CD4-positive, CD25-positive, alpha-beta regulatory T cell (primary cell): Measurements from ENCODE around the gene GDI2. TPM values are rescaled to one million over a fixed set of nuclear protein-coding genes. Genes with fewer than 3 reads are reported as not detected.
"Not testable (repeated sequence)": the region's sequence is repeated elsewhere in the genome, so short reads cannot be mapped to it uniquely, and the experiment has no call there.

Source experiments
- ATAC-seq, 2 donors: fragments of 150-1000 bp; cut with Tn5 transposase; one replicate each; pipeline ENCODE4 v1.10.0; 2021; ENCODE audit warnings: low read depth in 2 of 2, moderate number of reproducible peaks in 2 of 2, moderate library complexity in 1 of 2
- DNase-seq, 3 donors: peaks; one replicate each; pipeline versions ENCODE4 v3.0.0 to v3.0.0-alpha.2; 2012 to 2022; ENCODE audit warnings: mixed read lengths in 1 of 3
- H3K27ac ChIP-seq: one replicate; pipeline ENCODE4 v1.7.0; 2013; ENCODE audit warnings: mild to moderate bottlenecking, low read length; ENCODE audit not compliant: insufficient read depth, poor library complexity, severe bottlenecking
- H3K27me3 ChIP-seq: one replicate; pipeline ENCODE4 v1.7.0; 2013; ENCODE audit warnings: low read length; ENCODE audit not compliant: control insufficient read depth, insufficient read depth
- H3K36me3 ChIP-seq: one replicate; pipeline ENCODE4 v1.7.0; 2013; ENCODE audit warnings: mild to moderate bottlenecking, low read length, moderate library complexity; ENCODE audit not compliant: control insufficient read depth, insufficient read depth
- H3K4me1 ChIP-seq: 2 replicates; pipeline ENCODE4 v1.7.0; 2013; ENCODE audit warnings: mild to moderate bottlenecking, low read length; ENCODE audit not compliant: insufficient read depth, control insufficient read depth, poor library complexity, severe bottlenecking
- H3K4me3 ChIP-seq: one replicate; pipeline ENCODE4 v1.7.0; 2013; ENCODE audit warnings: low read depth, mild to moderate bottlenecking, low read length, moderate library complexity
- H3K9me3 ChIP-seq, 2 experiments: 1 replicate in 1 of 2; 2 replicates in 1 of 2; pipeline ENCODE4 v1.7.0; 2013; ENCODE audit warnings: low read length in 2 of 2, mild to moderate bottlenecking in 1 of 2, moderate library complexity in 1 of 2; ENCODE audit not compliant: control insufficient read depth in 2 of 2
- H3K27ac Mint-ChIP-seq, 3 donors: one replicate each; pipeline ENCODE4 v1.8.0; 2020 to 2022; ENCODE audit warnings: mild to moderate bottlenecking in 3 of 3, mixed read lengths in 3 of 3, moderate library complexity in 2 of 3
- H3K27me3 Mint-ChIP-seq: one replicate; pipeline ENCODE4 v1.8.0; 2022; ENCODE audit warnings: mild to moderate bottlenecking, mixed read lengths
- H3K36me3 Mint-ChIP-seq: one replicate; pipeline ENCODE4 v1.8.0; 2020; ENCODE audit warnings: mixed read lengths
- H3K4me1 Mint-ChIP-seq, 4 donors: one replicate each; pipeline ENCODE4 v1.8.0; 2020 to 2022; ENCODE audit warnings: mixed read lengths in 4 of 4, mild to moderate bottlenecking in 1 of 4
- H3K4me3 Mint-ChIP-seq, 4 donors: one replicate each; pipeline ENCODE4 v1.8.0; 2020 to 2022; ENCODE audit warnings: mild to moderate bottlenecking in 4 of 4, mixed read lengths in 4 of 4, moderate library complexity in 3 of 4
- H3K9me3 Mint-ChIP-seq, 7 donors: one replicate each; pipeline ENCODE4 v1.8.0; 2020 to 2022; ENCODE audit warnings: mixed read lengths in 7 of 7, mild to moderate bottlenecking in 3 of 7, moderate library complexity in 2 of 7
- polyA plus RNA-seq, 4 donors: library from polyadenylated mRNA; unstranded; fragments of 300-500 nt; fragmentation: Illumina TruSeq; gene quantifications; one replicate each; pipeline ENCODE4 v1.2.3, GENCODE V29; 2021
- total RNA-seq: library from RNA; stranded (reverse); gene quantifications from one replicate; pipeline ENCODE4 v1.2.3, GENCODE V29; 2022

GDI2 gene
- total and polyA plus RNA-seq, 5 donors from 2014 or later: 114 to 250 (median 240) TPM

DNA sequence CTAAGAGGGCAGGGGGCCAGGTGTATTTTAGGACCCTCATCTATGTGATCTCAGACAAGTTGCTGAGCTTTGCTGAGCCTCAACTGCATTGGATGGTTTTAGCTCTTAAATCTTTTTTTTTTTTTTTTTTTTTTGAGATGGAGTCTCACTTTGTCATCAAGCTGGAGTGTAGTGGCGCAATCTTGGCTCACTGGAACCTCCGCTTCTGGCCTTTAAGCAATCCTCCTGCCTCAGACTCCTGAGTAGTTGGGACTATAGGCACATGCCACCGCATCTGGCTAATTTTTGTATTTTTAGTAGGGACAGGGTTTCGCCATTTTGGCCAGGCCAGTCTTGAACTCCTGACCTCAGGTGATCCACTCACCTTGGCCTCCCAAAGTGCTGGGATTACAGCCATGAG is 33.4 kb upstream of the GDI2 start:
- H3K9me3 Mint-ChIP-seq, H3K9me3 ChIP-seq, H3K36me3 Mint-ChIP-seq, H3K27me3 ChIP-seq, H3K27me3 Mint-ChIP-seq, H3K4me1 ChIP-seq, H3K4me3 Mint-ChIP-seq, DNase-seq, ATAC-seq, H3K4me3 ChIP-seq, H3K27ac ChIP-seq, H3K36me3 ChIP-seq: not testable (repeated sequence)
- peaks cover 5 to 21% (median 8%) of the 10 kb centered on the region in 4 donors for H3K4me1 Mint-ChIP-seq
- peak overlapping the region in 1 of 3 donors; percentile 38 for H3K27ac Mint-ChIP-seq

DNA sequence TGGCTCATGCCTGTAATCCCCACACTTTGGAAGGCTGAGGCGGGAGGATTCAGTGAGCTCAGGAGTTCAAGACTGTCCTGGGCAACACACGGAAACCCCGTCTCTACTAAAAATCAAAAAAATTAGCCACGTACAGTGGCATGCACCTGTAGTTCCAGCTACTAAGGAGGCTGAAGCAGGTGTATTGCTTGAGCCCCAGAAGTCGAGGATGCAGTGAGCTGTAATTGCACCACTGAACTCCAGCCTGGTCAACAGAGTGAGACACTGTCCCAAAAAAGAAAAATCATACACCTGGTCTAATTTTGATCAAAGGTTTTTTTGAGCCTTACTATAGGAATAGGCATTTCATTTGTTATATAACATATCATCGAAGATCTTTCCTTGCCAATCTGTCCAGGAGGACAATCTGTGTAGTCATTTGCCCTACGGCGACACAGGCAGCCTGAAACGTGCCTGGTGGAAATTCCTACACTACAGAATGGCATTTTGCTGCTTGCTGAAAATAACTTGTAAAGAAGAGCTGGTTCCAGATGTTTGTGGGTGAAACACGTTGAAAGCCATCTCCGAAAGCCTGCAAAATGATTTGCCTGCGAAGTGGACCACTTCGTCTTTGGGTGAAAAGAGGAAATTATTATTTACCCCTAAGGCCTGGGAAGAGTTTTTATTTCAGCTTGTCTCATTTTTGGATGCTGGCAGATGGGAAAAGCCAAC is 31.3 kb upstream of the GDI2 start:
- Histone ChIP-seq H3K36me3 (no peaks in the 10 kb centered on the region), H3K27ac (no peak overlapping the region), H3K9me3 (no peaks in the 10 kb centered on the region), H3K27me3 (no peaks in the 10 kb centered on the region), H3K4me3 (no peak overlapping the region), H3K4me1 (no peaks in the 10 kb centered on the region)
- DNase-seq (no peak), ATAC-seq (no peak)
- Mint-ChIP-seq H3K36me3 (no peaks in the 10 kb centered on the region), H3K4me3 (peak overlapping the region in 1 of 4 donors; percentile 46), H3K4me1 (peaks cover 5 to 21% (median 8%) of the 10 kb centered on the region in 4 donors), H3K27ac (peak overlapping the region; percentile 17 to 65 (median 23)), H3K27me3 (no peaks in the 10 kb centered on the region), H3K9me3 (peaks cover 0 to 3% (median 0%) of the 10 kb centered on the region in 7 donors)

DNA sequence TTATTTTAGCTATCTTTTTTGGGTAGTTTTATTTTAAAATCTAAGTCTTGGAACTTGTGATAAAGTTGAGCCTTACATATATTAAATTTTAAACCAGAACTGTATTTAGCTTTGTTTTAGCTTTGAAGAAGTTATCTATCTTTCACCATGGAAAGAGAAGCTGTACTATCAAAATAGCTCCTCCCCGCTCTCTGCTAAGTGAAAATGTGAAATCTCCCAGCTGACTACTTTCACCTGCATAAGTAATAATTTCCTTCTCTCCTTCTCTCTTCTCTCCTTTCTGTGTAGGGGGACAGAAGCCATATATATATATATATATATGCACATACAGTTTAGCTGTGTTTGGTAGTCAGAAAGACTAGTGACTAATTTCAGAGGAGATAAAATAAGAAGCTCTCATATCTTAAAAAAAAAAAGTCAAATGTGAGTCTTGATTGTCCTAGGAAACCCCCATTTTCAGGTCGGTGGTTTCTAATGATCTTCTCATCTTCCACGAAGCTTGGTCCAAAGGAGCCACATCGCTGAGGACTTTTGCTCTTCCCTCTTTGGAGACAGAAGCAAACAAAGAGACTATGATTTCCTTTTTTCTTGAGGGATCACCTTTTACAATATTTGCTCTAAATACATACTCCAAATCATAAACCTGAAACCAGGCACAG is 30.6 kb upstream of the GDI2 start:
- ATAC-seq (no peak), DNase-seq (no peak)
- H3K36me3 ChIP-seq: no peaks in the 10 kb centered on the region
- H3K9me3 Mint-ChIP-seq: peaks cover 0 to 2% (median 0%) of the 10 kb centered on the region in 7 donors
- H3K27ac ChIP-seq: no peak overlapping the region
- H3K27ac Mint-ChIP-seq: peak overlapping the region; percentile 17 to 65 (median 23)
- H3K9me3 ChIP-seq: no peaks in the 10 kb centered on the region
- no peaks in the 10 kb centered on the region for H3K27me3 Mint-ChIP-seq
- H3K27me3 ChIP-seq: no peaks in the 10 kb centered on the region
- H3K4me1 ChIP-seq: no peaks in the 10 kb centered on the region
- H3K4me3 Mint-ChIP-seq: peak overlapping the region in 1 of 4 donors; percentile 46
- H3K4me3 ChIP-seq: no peak overlapping the region
- no peaks in the 10 kb centered on the region for H3K36me3 Mint-ChIP-seq
- peaks cover 5 to 21% (median 8%) of the 10 kb centered on the region in 4 donors for H3K4me1 Mint-ChIP-seq

DNA sequence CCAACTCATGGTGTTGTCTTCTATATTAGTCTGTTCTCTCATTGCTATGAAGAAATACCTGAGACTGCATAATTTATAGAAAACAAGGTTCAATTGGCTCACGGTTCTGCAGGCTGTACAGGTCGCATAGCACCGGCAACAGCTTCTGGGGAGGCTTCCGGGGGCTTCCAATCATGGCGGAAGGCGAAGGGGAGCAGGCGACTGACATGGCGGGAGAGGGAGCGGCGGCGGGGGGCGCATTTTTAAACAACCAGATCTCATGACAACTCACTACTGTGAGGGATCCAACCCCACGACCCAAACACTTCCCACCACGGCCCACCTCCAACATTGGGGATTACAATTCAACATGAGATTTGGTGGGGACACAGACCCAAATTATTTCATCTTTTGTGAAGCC is 28.7 kb upstream of the GDI2 start:
- Histone ChIP-seq H3K36me3 (no peaks in the 10 kb centered on the region), H3K27me3 (no peaks in the 10 kb centered on the region), H3K4me3 (no peak overlapping the region), H3K27ac (no peak overlapping the region), H3K9me3 (no peaks in the 10 kb centered on the region), H3K4me1 (no peaks in the 10 kb centered on the region)
- H3K27ac Mint-ChIP-seq: no peak overlapping the region
- H3K9me3 Mint-ChIP-seq: peaks cover 0 to 2% (median 0%) of the 10 kb centered on the region in 7 donors
- DNase-seq (no peak), ATAC-seq (no peak)
- no peaks in the 10 kb centered on the region for H3K36me3 Mint-ChIP-seq
- peaks cover 5 to 21% (median 8%) of the 10 kb centered on the region in 4 donors for H3K4me1 Mint-ChIP-seq
- no peaks in the 10 kb centered on the region for H3K27me3 Mint-ChIP-seq
- H3K4me3 Mint-ChIP-seq: no peak overlapping the region

DNA sequence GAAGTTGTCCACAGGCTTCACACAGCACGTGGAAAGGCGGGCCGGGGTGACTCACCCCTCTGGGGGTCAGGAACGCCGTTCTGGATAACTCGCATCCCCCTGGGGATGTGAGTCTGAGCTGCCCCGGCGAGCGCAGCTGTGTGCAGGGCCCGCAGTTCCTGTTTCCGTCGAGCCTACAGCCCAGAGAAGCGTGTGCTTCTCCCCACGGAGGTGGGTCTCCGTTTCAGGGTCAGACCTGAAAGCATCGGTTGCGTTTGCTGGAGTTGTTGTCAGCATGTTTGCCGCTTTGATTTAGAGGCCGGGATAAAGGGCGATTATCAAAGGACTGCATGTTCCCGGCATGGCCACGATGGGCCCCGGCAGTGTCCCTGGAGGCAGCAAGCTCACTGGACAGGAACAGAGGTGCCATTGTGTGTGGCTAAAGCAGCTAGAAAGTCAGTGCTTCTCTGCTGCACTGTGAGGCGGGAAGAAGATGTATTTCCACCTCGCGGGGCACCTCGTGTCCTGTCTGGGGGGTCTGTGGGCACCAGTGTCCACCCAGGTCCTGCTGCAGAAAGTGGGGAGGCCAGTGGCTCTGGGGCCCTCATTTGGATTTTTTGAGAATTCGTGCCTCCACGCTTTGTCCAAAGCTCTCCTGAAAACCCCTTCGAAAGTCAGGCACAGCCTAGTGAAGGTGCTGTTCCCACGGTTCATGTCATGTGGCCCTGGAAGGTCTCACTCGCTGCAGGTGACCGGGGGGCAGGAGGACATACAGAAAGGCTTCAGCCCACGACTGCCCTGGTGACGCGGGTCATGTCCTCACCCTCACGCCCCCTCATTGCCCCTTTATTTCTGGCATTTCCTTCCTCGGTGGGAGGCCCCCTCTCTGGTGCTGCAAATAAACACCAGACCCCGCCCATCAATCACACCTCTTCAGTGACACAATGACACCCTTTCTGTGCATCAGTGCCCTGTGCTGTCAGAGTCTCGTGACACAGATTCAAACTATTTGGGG is 27.4 kb upstream of the GDI2 start:
- Mint-ChIP-seq H3K4me1 (peaks cover 5 to 16% (median 7%) of the 10 kb centered on the region in 4 donors), H3K36me3 (no peaks in the 10 kb centered on the region), H3K9me3 (peaks cover 0 to 2% (median 0%) of the 10 kb centered on the region in 7 donors), H3K4me3 (no peak overlapping the region), H3K27me3 (no peaks in the 10 kb centered on the region), H3K27ac (peak overlapping the region in 1 of 3 donors; percentile 74)
- DNase-seq: no peak
- H3K36me3 ChIP-seq: no peaks in the 10 kb centered on the region
- ATAC-seq: peak; percentile 45 to 47
- H3K27ac ChIP-seq: no peak overlapping the region
- H3K9me3 ChIP-seq: no peaks in the 10 kb centered on the region
- H3K27me3 ChIP-seq: no peaks in the 10 kb centered on the region
- no peak overlapping the region for H3K4me3 ChIP-seq
- no peaks in the 10 kb centered on the region for H3K4me1 ChIP-seq

DNA sequence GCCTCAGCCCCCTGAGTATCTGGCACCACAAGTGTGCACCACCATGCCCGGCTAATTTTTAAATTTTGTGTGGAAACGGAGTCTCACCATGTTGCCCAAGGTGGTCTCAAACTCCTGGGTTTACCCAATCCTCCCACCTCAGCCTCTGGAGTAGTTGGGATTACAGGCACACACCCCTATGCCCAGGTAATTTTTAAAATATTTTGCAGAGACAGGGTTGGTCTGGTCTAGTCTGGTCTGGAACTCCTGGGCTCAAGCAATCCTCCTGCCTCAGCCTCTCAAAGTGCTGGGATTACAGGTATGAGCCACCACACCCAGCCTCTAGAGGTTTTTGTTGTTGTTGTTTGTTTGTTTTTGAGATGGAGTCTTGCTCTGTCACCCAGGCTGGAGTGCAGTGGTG is 22.9 kb upstream of the GDI2 start:
- not testable (repeated sequence) for H3K4me1 ChIP-seq, H3K9me3 Mint-ChIP-seq, H3K9me3 ChIP-seq, H3K4me3 ChIP-seq, ATAC-seq, H3K27ac Mint-ChIP-seq, H3K4me1 Mint-ChIP-seq, H3K36me3 Mint-ChIP-seq, H3K36me3 ChIP-seq, H3K27ac ChIP-seq, H3K4me3 Mint-ChIP-seq, H3K27me3 Mint-ChIP-seq, H3K27me3 ChIP-seq, DNase-seq

DNA sequence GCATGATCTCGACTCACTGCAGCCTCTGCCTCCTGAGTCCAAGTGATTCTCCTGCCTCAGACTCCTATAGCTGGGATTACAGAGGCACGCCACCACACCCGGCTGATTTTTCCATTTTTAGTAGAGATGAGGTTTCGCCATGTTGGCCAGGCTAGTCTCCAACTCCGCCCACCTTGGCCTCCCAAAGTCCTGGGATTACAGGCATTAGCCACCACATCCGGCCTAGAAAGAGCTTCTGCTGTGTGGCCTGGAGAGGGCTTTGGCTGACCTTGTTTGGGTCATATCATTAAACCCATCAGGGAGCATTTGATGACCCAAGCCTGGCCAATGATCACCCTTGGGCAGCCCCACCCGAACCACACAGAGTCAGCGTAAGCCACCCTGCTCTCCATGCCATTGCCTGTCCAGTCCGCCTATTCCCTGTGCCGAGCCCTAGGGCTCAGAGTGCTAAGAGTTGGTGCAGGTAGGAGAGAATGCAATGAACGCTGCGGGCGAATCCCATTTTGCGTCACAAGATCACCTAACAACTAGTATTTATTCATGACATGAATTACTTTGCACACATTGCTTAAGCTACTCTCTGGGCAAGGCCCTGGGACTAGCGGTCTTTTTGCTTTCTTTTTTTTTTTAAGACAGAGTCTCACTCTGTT is 22.3 kb upstream of the GDI2 start:
- Mint-ChIP-seq H3K36me3 (no peaks in the 10 kb centered on the region), H3K4me3 (no peak overlapping the region), H3K9me3 (no peaks in the 10 kb centered on the region), H3K4me1 (peaks cover 0 to 6% (median 0%) of the 10 kb centered on the region in 4 donors), H3K27me3 (no peaks in the 10 kb centered on the region), H3K27ac (no peak overlapping the region)
- Histone ChIP-seq H3K27ac (no peak overlapping the region), H3K36me3 (no peaks in the 10 kb centered on the region), H3K4me1 (no peaks in the 10 kb centered on the region), H3K4me3 (no peak overlapping the region), H3K27me3 (no peaks in the 10 kb centered on the region), H3K9me3 (no peaks in the 10 kb centered on the region)
- DNase-seq (no peak), ATAC-seq (no peak)
